HG03342 (cell line): Measurements from ENCODE around the gene USP51.
"Not testable (repeated sequence)": the region's sequence is repeated elsewhere in the genome, so short reads cannot be mapped to it uniquely, and the experiment has no call there.

Experiments used
- ATAC-seq: cut with Tn5 transposase; IDR thresholded peaks from one replicate; pipeline ENCODE4 v1.9.1; 2021; ENCODE audit warnings: mild to moderate bottlenecking, moderate library complexity; ENCODE audit not compliant: unreplicated experiment

USP51 gene

DNA sequence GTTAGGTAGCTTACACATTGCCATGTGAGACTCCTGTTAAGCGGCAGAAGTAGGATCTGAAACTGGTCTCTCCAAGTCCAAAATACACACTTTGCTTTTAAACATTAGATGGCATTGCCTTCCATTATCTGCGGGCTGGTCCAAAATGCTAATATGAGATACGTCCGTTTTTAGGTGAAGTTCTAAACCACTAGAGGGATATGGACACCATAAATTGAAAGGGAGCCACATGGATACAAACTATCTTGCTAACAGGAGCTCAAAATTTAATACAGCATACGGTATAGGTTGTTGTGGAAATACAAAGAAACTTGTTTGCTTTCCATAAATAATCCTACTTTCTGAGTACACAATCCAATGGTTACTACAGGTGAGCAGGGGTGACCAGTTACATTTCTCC is 23.9 kb downstream of the USP51 start:
- ATAC-seq: not testable (repeated sequence)

DNA sequence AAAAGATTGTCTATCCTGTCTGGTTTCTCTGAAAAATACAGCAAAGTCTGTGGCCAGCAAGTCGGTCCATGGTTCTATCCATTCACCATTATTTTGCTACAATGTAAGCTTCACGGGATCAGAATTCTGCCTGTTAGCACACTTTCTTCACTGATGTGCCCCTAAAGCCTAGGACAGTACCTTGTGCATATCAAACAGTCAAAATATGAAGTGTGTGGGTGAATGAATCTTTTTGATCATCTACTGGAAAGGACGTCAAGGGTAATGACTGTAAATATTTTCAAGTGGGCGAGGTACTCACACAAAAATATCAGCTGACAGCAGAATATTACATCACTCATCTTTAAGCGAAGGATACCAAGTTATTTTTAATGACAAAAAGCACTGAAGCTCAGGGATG is 24.5 kb downstream of the USP51 start:
- ATAC-seq: not testable (repeated sequence)

DNA sequence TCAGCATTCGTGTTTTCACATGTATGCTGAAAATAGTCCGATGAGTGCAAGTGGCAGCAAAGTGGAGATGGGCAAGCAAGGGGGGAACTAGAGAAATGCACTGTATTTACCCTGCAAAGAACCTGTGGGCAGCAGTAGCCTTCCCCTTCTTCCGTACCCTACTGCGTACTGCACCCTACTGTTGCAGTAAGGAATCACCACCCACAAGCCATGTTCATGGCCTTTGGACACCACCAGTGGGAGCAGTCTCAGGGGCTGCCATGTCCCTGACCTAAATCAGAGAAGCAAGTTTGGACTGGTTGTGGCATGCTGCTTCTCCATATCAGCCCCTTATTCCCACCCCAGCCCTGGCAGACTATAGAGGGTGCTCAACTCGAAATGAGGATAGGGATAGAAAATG is 25.6 kb downstream of the USP51 start:
- ATAC-seq: not testable (repeated sequence)

DNA sequence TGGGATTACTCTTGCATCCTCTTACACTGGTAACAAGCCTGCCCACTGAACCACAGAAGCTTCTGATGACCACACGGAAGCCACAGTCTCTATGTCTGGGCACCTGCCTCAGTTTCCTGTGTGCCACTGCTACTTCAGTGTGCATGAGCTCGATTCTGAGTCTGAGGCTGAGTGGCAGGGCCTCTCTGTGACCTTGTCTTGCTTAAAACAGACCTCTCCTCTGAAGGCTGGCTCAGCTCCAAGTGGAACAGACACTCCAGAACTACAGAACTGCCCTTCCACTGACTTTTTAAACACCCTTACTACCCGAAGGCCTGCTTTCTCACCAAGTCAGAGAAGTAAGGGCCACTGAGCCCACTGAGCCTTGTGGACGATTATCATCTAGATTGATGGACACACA is 29.7 kb downstream of the USP51 start:
- ATAC-seq: not testable (repeated sequence)

DNA sequence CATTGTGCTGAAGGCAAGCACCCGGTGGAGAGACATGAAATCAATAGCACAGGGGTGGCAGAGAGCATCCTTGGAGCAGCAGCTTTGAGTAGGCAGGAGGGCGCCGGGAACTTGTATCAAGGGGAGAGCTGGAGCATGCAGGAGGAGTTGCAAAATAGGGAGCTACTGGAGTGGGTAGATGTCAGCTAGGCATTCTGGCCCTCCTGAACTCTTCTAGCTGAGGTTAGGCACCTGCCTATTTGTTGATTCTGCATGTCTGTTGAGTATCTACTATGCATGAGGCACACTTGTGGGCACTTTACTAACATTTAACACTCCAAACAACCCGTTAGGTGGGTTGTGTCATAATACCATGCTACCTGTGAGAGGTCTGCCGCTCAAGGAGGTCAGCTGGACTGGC is 30.2 kb downstream of the USP51 start:
- not testable (repeated sequence) for ATAC-seq

DNA sequence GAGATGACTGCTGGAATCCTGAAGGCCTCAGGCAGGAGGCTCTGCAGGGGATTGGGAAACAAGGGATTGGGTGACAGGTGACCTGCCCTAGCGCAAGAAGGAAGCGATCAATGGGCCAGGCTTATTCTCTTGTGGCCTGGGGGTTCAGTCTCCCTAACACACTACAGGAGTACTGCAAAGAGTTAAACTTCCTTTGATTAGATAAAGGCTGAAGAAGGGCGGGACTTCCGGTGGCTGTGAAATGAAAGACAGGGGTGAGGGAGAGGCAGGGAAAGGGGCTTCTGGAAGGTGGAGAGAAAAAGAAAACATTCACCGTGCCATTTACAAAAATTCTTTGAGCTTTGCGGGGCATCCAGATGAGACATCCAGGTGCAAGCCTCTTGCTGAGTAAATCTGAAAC is 33.9 kb downstream of the USP51 start:
- not testable (repeated sequence) for ATAC-seq

DNA sequence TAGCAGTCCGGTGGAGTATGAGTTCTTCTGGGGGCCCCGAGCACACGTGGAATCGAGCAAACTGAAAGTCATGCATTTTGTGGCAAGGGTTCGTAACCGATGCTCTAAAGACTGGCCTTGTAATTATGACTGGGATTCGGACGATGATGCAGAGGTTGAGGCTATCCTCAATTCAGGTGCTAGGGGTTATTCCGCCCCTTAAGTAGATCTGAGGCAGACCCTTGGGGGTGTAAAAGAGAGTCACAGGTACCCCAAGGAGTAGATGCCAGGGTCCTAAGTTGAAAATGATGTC is 36.9 kb downstream of the USP51 start:
- ATAC-seq: peak; percentile 11

DNA sequence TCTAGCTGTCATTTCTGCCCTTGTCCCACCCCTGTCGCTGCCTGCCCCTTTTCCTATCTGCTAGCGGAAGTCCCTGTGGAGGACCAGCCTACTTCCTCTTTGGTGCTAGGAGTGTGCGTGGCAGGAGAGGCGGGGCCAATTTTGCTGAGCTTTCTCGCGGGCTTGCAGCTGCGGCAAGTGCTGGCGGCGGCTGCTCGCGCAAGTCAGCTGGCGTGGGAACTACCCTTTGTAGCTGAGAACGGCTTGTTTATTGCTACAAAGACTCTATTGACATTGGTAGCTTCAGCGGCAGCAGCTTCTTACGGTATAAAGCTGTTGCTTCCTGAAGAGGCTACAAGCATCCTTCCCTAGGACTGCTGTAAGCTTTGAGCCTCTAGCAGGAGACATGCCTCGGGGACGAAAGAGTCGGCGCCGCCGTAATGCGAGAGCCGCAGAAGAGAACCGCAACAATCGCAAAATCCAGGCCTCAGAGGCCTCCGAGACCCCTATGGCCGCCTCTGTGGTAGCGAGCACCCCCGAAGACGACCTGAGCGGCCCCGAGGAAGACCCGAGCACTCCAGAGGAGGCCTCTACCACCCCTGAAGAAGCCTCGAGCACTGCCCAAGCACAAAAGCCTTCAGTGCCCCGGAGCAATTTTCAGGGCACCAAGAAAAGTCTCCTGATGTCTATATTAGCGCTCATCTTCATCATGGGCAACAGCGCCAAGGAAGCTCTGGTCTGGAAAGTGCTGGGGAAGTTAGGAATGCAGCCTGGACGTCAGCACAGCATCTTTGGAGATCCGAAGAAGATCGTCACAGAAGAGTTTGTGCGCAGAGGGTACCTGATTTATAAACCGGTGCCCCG is 37.4 kb downstream of the USP51 start, which contains the start of gene MAGEH1:
Gene MAGEH1 (plus strand): TSS at position 138 of the 843 bp plus-strand sequence. CDS start 248 bp downstream, at position 386.
- peak; percentile 97 for ATAC-seq

DNA sequence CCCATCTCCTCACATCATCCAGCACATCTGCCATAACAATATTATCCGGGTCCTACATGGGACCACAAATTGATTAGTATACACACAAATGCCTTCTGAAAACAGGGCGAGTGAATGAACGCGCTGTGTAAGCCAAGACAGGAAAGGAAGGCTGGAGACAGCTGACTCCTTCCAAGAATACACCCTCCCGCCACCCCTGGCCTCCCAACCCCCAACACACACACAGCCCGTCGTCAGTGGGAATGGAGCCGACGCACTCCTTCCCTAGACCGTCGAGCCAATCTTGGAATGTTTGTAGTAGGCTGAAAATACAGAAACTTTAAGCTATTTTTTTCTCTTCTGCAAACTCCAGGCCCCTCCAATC is 38.0 kb downstream of the USP51 start:
- no peak for ATAC-seq

DNA sequence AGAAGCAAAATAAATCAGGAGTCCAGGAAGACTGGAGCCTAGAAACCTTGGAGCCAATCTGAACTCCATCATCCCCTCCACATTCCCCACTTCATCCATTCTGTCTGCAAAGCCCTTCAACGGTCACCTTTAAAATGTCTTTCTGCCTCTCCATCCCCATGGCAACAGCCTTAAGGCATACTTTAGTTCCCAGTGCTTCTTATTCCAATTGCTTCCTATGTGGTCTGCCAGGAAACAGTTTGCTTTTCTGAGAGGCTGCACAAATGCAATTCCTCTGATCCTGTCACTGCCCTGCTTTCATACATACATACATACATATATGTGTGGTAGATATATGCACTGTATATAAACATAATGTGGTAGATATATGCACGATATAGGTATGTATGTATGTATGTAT is 38.5 kb downstream of the USP51 start:
- ATAC-seq: no peak

DNA sequence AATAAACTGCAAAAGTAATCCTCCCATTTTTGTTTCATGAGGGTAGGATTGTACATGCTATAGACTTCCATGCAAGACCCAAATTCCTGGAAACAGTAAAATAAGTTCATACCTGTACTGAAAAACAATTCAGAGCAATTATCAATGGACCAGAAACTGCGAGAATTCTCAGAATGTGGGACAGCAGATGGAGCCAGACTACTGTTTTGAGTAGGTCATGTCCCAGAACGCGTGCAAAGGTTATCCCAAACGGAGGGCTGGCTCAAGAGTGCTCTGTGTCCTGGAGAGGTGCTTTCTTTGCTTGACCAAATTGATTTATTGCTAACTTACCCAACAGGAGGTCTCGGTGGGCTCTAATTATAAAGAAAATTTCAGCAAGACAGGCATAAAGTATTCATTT is 39.4 kb downstream of the USP51 start:
- no peak for ATAC-seq

DNA sequence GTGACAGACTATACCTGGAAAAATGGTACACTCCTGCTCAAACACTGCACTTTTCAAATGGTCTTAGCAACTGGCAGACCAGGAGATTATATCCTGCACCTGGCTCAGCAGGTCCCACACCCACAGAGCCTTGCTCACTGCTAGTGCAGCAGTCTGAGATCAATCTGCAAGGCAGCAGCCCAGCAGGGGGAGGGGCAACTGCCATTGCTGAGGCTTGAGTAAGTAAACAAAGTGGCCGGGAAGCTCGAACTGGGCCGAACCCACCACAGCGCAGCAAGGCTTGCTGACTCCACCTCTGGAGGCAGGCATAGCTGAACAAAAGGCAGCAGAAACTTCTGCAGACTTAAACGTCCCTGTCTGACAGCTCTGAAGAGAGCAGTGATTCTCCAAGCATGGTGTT is 46.2 kb downstream of the USP51 start:
- ATAC-seq: not testable (repeated sequence)
